Measurements from ENCODE around the gene RNASEH2C. TPM values are rescaled to one million over a fixed set of nuclear protein-coding genes. Genes with fewer than 3 reads are reported as not detected.

Gene RNASEH2C
- polyA plus RNA-seq, 1 donor (not counting 4 experiments of a cell fraction or from before 2014, with no cell fraction given): 18.5 TPM

DNA sequence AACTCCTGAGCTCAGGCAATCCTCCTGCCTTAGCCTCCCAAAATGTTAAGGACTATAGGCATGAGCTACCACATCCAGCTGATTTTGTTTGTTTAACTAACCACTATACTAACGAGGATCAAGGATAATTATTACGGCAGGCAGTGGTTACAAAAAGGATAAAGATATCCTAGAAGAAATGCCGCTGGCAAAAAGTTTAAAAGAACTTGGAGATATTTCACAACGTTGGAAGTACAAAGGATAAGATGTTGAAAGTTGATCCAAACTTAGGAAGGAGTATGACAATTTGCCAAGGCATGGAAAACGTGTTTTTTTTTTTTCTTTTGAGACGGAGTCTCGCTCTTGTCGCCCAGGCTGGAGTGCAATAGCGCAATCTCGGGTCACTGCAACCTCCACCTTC is 46.8 kb upstream of the RNASEH2C start:
- FAIRE-seq (no peak), DNase-seq (ENCODE audit: low read depth, low spot score) (no peak)
- no peaks in the 10 kb centered on the region for H3K9me3 ChIP-seq (ENCODE audit: control insufficient read depth, low read depth, low read length)
- TF ChIP-seq, protein P1, sequence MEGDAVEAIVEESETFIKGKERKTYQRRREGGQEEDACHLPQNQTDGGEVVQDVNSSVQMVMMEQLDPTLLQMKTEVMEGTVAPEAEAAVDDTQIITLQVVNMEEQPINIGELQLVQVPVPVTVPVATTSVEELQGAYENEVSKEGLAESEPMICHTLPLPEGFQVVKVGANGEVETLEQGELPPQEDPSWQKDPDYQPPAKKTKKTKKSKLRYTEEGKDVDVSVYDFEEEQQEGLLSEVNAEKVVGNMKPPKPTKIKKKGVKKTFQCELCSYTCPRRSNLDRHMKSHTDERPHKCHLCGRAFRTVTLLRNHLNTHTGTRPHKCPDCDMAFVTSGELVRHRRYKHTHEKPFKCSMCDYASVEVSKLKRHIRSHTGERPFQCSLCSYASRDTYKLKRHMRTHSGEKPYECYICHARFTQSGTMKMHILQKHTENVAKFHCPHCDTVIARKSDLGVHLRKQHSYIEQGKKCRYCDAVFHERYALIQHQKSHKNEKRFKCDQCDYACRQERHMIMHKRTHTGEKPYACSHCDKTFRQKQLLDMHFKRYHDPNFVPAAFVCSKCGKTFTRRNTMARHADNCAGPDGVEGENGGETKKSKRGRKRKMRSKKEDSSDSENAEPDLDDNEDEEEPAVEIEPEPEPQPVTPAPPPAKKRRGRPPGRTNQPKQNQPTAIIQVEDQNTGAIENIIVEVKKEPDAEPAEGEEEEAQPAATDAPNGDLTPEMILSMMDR (optimal IDR thresholded peaks at IDR 0.05 in 1 of 3, IDR thresholded peaks at IDR 0.05 in 1 of 3, conservative IDR thresholded peaks at IDR 0.05 in 1 of 3; ENCODE audit: extremely low read depth in 1 of 3, insufficient read depth in 2 of 3, low read length in 3 of 3): no peak
- TF ChIP-seq EZH2 (IDR thresholded peaks at IDR 0.05; ENCODE audit: low read length): no peak
- no peaks in the 10 kb centered on the region for H3K79me2 ChIP-seq (ENCODE audit: control insufficient read depth, insufficient read depth, low read length)
- H2AFZ ChIP-seq (ENCODE audit: control insufficient read depth, low read length): no peak overlapping the region
- no peaks in the 10 kb centered on the region for H3K36me3 ChIP-seq (ENCODE audit: control insufficient read depth in 2 of 2, extremely low read depth in 1 of 2, insufficient read depth in 2 of 2, low read length in 2 of 2)
- no peaks in the 10 kb centered on the region for H3K27me3 ChIP-seq (ENCODE audit: control insufficient read depth, extremely low read depth, insufficient read depth, low read length)
- no peak overlapping the region for H3K27ac ChIP-seq (ENCODE audit: control insufficient read depth, insufficient read depth, low read length)
- no peak overlapping the region for H3K4me3 ChIP-seq (ENCODE audit: control insufficient read depth in 2 of 3, extremely low read depth in 1 of 3, insufficient read depth in 2 of 3, low read depth in 1 of 3, low read length in 3 of 3)
- no peaks in the 10 kb centered on the region for H4K20me1 ChIP-seq (ENCODE audit: control insufficient read depth, extremely low read depth, insufficient read depth, low read length)
- dilution Hi-C loops (cut with MboI; ENCODE audit: extremely low pct_ligation_motif_present, low sequenced_read_pairs): no loop called here
- H3K4me2 ChIP-seq (ENCODE audit: control insufficient read depth, extremely low read depth, insufficient read depth, low read depth, low read length): no peak overlapping the region
- no peak overlapping the region for H3K9ac ChIP-seq (ENCODE audit: control insufficient read depth, extremely low read depth, insufficient read depth, low read length)
- H3K4me1 ChIP-seq (ENCODE audit: control insufficient read depth, extremely low read depth, insufficient read depth, low read length): no peaks in the 10 kb centered on the region
- H3K9me1 ChIP-seq (ENCODE audit: control insufficient read depth, extremely low read depth, insufficient read depth, low read length): no peaks in the 10 kb centered on the region

DNA sequence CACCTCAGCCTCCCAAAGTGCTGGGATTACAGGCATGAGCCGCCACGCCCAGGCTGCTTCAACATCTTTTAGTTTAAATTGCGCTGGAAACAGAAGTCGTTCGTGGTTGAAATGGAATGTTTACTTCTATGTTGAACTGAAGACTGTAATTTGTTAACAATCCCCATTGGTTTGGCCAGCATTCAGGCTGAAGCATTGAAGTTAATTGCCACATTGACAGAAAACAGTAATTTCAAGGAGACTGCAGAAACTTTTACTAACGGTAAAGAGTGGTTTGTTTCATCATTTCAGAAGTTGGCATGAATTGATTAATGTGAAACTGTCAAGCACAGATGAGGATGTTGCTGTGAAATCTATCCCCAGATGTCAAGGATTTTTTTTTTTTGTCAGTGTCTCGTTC is 45.9 kb upstream of the RNASEH2C start:
- Histone ChIP-seq H3K79me2 (ENCODE audit: control insufficient read depth, insufficient read depth, low read length) (no peaks in the 10 kb centered on the region), H3K36me3 (ENCODE audit: control insufficient read depth in 2 of 2, extremely low read depth in 1 of 2, insufficient read depth in 2 of 2, low read length in 2 of 2) (no peaks in the 10 kb centered on the region), H3K9ac (ENCODE audit: control insufficient read depth, extremely low read depth, insufficient read depth, low read length) (no peak overlapping the region), H3K9me1 (ENCODE audit: control insufficient read depth, extremely low read depth, insufficient read depth, low read length) (no peaks in the 10 kb centered on the region), H3K4me3 (ENCODE audit: control insufficient read depth in 2 of 3, extremely low read depth in 1 of 3, insufficient read depth in 2 of 3, low read depth in 1 of 3, low read length in 3 of 3) (no peak overlapping the region), H2AFZ (ENCODE audit: control insufficient read depth, low read length) (no peak overlapping the region), H4K20me1 (ENCODE audit: control insufficient read depth, extremely low read depth, insufficient read depth, low read length) (no peaks in the 10 kb centered on the region), H3K4me2 (ENCODE audit: control insufficient read depth, extremely low read depth, insufficient read depth, low read depth, low read length) (no peak overlapping the region), H3K9me3 (ENCODE audit: control insufficient read depth, low read depth, low read length) (no peaks in the 10 kb centered on the region), H3K27ac (ENCODE audit: control insufficient read depth, insufficient read depth, low read length) (no peak overlapping the region), H3K27me3 (ENCODE audit: control insufficient read depth, extremely low read depth, insufficient read depth, low read length) (no peaks in the 10 kb centered on the region), H3K4me1 (ENCODE audit: control insufficient read depth, extremely low read depth, insufficient read depth, low read length) (no peaks in the 10 kb centered on the region)
- dilution Hi-C loops (cut with MboI; ENCODE audit: extremely low pct_ligation_motif_present, low sequenced_read_pairs): no loop called here
- FAIRE-seq (no peak), DNase-seq (ENCODE audit: low read depth, low spot score) (no peak)
- TF ChIP-seq, protein P1 (optimal IDR thresholded peaks at IDR 0.05 in 1 of 3, IDR thresholded peaks at IDR 0.05 in 1 of 3, conservative IDR thresholded peaks at IDR 0.05 in 1 of 3; ENCODE audit: extremely low read depth in 1 of 3, insufficient read depth in 2 of 3, low read length in 3 of 3): no peak
- no peak for TF ChIP-seq EZH2 (IDR thresholded peaks at IDR 0.05; ENCODE audit: low read length)

Measured in keratinocyte (primary cell).